HG02623 (cell line): ENCODE results near the gene PRRC2B.

Source experiments
- ATAC-seq: cut with Tn5 transposase; IDR thresholded peaks from one replicate; pipeline ENCODE4 v1.9.1; 2021; ENCODE audit warnings: moderate library complexity; ENCODE audit not compliant: unreplicated experiment

Gene PRRC2B

GRCh38 chr9:131482343-131483006, 88.6 kb downstream of the PRRC2B start:
- ATAC-seq: no peak

- no peak for ATAC-seq
These were observed 89.6 kb downstream of the PRRC2B start for GRCh38 chr9:131483319-131484050.

DNA sequence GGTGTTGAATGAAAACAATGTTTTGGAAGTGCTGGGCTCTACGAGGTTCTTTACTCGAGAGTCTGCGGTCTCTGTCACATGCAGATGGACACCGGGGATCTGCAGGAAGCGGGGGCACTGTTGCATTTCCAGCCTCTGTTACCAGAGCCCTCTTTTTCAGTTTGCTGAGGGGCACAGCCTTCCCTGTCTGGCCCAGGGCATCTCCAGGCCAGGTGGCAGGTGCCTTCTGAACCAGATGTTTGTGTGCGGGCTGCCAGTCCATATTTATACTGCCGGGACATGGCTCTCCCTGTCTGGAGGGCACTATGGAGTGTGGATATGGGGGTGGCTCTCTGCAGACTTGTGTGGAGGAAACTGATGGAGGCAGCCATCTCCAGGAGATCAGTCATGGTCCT, 90.2 kb downstream of the PRRC2B start:
- ATAC-seq: no peak

DNA sequence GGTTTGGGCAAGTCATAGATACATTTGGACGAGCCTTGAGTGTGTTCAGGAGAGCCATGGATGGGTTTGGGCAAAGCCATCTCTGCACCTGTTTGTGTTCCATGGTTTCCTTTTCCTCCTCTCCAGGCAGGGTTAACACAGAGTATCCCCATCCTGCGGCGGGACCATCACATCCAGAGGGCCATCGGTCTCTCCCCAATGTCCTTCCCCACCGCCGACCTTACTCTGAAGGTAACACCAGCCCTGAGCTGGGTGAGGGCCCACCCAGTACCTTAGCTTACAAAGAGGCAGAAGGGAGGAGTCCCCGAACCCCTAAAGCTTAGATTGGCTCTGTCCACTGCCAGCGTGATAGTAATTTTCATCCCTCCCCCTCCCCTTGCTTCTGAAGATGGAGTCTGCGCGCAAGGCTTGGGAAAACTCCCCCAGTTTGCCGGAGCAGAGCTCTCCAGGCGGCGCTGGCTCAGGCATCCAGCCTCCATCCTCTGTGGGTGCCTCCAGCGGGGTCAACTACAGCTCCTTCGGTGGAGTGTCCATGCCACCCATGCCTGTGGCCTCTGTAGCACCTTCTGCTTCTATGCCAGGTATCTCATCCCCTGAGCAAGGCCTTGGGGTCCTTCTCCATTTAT, 90.8 kb downstream of the PRRC2B start:
- no peak for ATAC-seq

DNA sequence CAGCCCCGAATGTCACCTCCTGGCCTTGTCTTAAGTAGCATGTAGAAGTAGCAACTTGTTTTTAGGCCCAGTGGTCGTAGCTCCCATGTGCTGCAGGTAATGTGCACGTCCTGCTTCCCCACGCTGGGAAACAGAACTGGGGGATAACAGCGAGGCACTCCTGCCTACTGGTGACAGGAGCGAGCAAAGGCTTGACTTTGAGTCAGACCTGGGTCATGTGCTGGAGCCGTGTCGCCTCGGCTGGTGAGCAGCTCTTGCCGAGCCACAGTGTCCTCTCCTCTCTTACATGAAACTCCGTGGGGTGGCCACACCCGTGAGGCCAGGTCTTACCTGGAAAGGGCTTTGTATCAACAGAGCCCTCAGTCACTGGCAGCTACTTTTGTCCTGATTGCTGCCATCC, 91.3 kb downstream of the PRRC2B start:
- no peak for ATAC-seq

- no peak for ATAC-seq
These were observed 92.0 kb downstream of the PRRC2B start for GRCh38 chr9:131485728-131486422.

DNA sequence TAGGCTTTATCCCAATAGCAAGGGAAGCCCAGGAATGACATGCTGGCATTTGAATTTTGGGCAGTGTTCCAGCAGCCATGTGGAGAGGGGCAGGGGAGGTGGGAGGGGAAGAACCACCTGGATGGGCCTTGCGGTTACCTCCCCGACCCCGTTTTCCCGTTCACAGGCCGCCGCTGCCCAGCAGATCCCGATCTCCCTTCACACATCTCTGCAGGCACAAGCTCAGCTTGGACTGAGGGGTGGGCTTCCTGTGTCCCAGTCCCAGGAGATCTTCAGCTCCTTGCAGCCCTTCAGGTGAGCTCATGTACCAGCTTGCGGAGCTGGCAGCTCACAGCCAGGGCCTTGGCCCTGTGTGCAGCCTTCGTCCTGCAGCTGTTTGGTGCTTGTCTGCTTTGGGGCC, 93.1 kb downstream of the PRRC2B start:
- ATAC-seq: no peak

GRCh38 chr9:131487621-131488031, 93.7 kb downstream of the PRRC2B start:
- no peak for ATAC-seq

GRCh38 chr9:131490514-131490913, 96.6 kb downstream of the PRRC2B start:
- ATAC-seq: no peak

DNA sequence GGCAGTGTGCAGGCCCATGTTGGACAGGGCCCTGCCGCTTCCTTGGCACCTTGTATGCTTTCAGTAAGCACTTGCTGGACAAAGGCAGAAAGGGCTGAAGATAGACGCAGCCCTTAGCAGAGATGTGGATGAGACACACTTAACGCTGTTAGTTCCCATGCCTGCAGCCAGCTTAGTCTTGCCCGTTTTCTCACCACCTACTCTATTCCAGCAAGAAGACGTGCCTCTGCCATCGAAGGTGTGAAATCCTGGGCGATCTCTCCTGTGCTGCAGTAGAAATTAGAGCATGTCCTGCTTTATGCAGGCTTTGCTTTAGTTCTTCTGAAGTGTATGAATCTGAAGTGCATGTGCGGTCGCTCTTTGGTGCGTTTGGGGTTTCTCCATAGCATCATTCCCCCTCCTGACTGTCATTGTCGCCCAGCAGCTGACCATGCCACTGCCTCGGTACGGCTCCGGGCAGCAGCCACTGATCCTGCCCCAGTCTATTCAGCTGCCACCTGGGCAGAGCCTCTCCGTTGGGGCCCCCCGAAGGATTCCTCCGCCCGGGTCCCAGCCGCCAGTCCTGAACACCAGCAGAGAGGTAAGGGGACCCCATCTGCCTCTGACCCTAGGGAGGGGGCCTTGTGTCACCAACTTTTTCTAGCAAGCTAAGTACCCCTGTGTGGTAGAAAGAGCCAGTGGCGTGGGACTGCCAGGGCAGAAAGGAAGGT, 97.3 kb downstream of the PRRC2B start:
- ATAC-seq: no peak

- no peak for ATAC-seq
These were observed 98.2 kb downstream of the PRRC2B start for GRCh38 chr9:131492070-131492469.

GRCh38 chr9:131494296-131494870, 100.5 kb downstream of the PRRC2B start:
- no peak for ATAC-seq

GRCh38 chr9:131495785-131496184, 101.9 kb downstream of the PRRC2B start:
- no peak for ATAC-seq

- no peak for ATAC-seq
These were observed 103.0 kb downstream of the PRRC2B start for GRCh38 chr9:131496844-131497405.

DNA sequence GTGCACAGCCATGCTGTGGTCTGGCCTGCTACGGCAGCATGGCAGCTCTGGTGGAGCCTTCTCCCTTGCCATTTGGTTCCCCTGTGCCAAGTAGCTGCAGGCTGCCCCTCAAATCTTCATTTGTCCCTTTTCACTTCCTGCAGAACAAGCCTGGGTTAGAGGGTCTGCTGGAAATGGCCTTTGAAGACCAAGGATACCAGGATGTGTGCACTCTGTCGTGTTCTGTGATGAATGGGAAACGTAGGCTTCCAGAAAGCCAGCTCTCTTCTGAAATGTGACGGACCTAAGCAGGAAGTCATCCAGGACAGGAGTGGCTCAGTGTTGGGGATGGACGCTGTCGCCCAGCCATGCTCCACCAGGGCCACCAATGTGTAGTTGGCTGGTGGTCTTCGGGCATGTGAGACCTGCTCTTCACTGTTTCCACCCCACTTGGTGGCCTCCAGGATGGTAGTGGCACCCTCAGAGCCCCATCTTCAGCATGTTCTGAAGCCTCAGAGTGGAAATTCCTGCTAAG, 105.4 kb downstream of the PRRC2B start:
- no peak for ATAC-seq

- no peak for ATAC-seq
These were observed 106.5 kb downstream of the PRRC2B start for GRCh38 chr9:131500377-131500776.

DNA sequence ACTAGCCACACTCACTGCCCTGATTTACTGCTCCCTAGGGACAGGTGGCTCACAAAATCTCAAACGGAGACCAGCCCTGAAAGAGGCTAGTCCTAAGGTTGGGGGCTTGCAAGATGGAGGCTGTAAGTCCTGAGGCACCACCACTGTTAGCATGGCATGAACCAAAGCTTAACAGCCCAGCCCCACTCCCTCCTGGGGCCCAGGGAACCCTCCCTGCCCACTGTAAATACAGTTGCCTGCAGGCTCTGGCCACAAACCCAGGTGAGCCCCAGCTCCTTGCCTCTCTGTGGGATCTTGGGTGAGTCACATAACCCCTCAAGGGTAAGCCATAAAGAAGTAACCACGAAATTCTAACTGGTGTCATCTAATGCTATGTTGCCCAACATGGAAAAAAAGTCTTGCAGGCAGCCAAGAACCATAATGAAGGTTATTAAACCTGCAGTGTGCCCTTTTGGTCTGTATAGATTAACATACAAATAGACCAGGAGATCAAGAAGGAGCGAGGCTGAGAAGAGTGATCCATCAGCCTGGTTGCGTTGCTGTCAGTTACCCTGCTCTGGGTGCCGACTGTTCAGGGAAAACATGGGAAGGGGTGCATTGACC, 107.2 kb downstream of the PRRC2B start:
- no peak for ATAC-seq

DNA sequence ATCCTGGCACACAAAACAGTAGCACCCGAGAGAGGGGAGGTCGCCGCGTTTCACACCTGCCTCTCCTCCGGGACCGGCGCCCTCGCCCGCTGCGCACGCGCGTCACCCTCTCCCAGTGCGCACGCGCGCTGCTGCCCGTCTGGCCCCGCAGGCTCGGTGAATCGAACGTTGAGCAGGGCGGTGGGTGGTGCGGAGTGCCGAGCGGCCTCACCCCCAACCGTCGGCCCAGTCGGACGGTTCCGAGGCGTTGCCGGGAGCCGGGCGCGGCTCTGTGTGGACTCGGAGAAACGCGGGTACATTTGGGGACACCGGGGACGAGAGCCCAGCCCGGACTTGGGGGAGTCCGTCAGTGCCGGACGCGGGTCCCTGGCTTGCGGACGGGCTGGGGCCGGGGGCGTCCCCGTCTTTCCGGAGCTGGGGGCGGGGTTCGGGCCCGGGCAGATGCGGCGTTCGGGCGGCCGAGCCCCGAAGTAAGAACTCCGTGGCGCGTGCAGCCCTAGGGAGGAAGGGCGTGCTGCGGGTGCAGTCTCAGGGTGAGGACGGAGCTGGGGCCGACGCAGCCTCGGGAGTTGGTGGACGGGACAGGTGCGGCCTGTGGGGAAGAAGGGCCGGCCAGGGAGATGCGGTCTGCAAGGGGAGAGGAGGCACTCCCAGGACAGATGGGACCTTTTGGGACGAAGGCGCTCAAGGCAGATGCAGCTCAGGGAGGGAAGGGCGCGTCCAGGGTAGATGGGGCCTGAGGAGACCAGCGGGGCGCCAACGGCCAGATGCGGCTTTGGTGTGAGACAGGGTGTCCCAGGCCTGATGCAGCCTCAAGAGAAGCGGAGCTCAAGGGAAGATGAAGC, 109.1 kb downstream of the PRRC2B start, which contains the start of gene POMT1:
Gene POMT1, plus strand, starts transcription at position 138 of the 845 bp plus-strand sequence. CDS start 1,301 bp downstream, outside the sequence.
- ATAC-seq: peak; percentile 86
